Fibroblast of the aortic adventitia (primary cell): Measurements from ENCODE around the gene TRIM24. TPM values are rescaled to one million over a fixed set of nuclear protein-coding genes. Genes with fewer than 3 reads are reported as not detected.
"Not testable (repeated sequence)": the region's sequence is repeated elsewhere in the genome, so short reads cannot be mapped to it uniquely, and the experiment has no call there.

Experiments used
- DNase-seq: peaks from one replicate; pipeline ENCODE4 v3.0.0-alpha.2; 2010; ENCODE audit warnings: low read depth
- H3K4me3 ChIP-seq: 2 replicates; pipeline ENCODE4 v1.5.1; 2011; ENCODE audit warnings: low read depth, mild to moderate bottlenecking, control low read depth, low read length, moderate library complexity
- total RNA-seq: library from RNA; depleted of rRNA; stranded (reverse); fragments of >200 nt; gene quantifications from 2 replicates; pipeline ENCODE4 v1.2.3, GENCODE V29; 2012; ENCODE audit warnings: low replicate concordance
- TF ChIP-seq, protein P1 (sequence below): IDR thresholded peaks from 2 replicates; pipeline ENCODE4 v1.5.1; 2011; ENCODE audit warnings: mild to moderate bottlenecking, low read length, control low read depth, inconsistent platforms; ENCODE audit not compliant: insufficient read depth

TRIM24 gene
- 4.7 and 12.6 TPM in 2 replicates for total RNA-seq

DNA sequence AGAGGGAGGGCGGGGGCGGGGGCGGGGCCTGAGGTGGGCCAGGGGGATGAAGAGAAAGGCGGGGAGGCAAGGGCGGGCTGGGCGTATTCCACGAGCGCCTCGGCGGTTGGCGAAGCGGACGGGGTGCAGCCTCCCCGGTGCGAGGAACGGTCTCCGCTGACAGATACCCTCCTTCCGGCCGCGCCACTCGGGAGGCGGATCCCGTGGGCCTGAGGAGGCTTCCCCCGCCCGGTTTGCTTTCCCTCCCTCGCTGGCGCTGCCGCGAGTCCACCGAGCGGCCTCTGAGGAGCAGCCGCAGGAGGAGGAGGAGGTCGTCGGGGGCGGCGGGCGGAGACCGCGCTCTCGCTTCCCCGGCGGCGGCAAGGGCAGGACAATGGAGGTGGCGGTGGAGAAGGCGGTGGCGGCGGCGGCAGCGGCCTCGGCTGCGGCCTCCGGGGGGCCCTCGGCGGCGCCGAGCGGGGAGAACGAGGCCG lies at the start of gene TRIM24:
TSS of gene TRIM24 (plus strand) at position 84 of the 473 bp plus-strand sequence. CDS start at position 374, 290 bp downstream.
- peak; percentile 95 for DNase-seq
- TF ChIP-seq, protein P1, sequence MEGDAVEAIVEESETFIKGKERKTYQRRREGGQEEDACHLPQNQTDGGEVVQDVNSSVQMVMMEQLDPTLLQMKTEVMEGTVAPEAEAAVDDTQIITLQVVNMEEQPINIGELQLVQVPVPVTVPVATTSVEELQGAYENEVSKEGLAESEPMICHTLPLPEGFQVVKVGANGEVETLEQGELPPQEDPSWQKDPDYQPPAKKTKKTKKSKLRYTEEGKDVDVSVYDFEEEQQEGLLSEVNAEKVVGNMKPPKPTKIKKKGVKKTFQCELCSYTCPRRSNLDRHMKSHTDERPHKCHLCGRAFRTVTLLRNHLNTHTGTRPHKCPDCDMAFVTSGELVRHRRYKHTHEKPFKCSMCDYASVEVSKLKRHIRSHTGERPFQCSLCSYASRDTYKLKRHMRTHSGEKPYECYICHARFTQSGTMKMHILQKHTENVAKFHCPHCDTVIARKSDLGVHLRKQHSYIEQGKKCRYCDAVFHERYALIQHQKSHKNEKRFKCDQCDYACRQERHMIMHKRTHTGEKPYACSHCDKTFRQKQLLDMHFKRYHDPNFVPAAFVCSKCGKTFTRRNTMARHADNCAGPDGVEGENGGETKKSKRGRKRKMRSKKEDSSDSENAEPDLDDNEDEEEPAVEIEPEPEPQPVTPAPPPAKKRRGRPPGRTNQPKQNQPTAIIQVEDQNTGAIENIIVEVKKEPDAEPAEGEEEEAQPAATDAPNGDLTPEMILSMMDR: no peak

DNA sequence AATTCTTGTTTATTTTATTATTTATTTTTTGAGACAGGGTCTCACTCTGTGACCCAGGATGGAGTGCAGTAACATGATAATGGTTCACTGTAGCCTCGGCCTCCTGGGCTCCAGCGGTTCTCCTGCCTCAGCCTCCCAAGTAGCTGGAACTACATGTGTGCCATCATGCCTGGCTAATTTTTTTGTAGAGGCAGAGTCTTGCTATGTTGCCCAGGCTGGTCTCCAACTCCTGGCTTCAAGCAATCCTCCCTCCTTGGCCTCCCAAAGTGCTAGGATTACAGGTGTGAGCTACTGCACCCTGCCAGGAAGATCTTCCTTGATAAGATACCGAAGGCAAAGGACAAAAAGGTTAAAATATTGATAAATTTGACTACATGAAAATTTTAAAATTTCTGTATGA lies 48.0 kb upstream of the TRIM24 start:
- DNase-seq: not testable (repeated sequence)

More for the DNA sequence above, at the start of gene TRIM24:
- peak within 1 kb of the TSS; percentile 82 for H3K4me3 ChIP-seq

DNA sequence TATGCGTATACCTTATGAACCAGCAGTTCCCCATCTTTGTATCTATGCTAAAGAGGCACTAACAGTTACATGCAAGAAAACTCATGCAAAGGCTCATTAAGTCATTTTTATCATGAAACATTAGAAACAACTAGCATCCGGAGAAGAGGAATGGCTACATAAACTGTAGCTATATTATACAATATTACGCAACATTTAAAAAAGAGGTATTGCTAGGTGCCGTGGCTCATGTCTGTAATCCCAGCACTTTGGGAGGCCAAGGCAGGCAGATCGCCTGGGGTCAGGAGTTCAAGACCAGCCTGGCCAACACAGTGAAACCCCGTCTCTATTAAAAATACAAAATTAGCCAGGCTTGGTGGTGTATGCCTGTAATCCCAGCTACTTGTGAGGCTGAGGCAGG lies 47.1 kb upstream of the TRIM24 start:
- not testable (repeated sequence) for DNase-seq, H3K4me3 ChIP-seq

More for the DNA sequence above, 48.0 kb upstream of the TRIM24 start:
- H3K4me3 ChIP-seq: not testable (repeated sequence)

DNA sequence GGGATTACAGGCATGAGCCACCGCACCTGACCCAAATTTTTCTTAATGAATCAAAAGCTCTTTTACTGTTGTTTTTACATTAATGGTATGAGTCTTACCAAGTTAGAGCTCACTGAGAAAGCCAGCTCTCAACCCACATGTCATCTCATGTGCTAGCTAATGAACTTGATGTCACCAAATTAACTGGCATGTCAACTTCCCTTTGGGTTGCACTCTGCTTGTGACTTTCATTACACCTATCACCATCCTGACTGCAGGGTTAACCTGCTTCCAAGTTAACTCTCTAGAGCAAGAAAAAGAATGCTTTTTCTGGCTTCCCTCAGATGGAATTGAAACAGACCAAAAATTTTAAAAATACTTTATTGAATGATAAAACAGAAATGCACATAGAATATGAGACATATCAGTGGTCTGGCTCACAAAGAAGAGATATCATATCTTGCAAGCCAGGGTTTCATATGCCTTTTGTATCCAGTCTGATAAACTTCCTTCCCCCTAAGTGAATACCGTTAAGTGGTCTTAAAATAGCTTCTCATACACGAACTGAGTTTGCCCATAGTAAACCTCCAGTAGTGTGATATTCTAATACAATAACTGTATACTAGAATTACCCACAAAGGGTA lies 42.9 kb upstream of the TRIM24 start:
- TF ChIP-seq, protein P1: no peak
- DNase-seq: no peak

DNA sequence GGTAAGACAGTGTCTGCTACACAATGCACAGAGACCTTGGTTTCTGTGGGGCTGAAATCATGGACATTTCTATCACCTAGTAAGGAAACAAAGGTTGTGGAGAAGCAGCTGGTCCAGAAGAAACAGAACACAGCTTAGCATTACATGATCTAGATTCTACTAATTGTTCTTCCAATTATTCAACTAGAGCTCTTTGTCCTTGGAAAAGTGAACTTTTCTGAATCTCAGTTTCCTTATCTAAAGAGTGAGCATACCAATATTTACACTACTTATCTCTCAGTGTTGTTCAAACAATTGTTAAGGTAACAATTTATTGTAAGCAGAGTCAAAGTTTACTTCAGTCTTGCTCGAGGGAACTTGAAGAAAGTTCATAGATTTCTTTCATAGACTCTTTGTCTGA lies 42.3 kb upstream of the TRIM24 start:
- no peak for DNase-seq
- TF ChIP-seq, protein P1: no peak
- H3K4me3 ChIP-seq: no peak overlapping the region

More for the DNA sequence above, 42.9 kb upstream of the TRIM24 start:
- no peak overlapping the region for H3K4me3 ChIP-seq

DNA sequence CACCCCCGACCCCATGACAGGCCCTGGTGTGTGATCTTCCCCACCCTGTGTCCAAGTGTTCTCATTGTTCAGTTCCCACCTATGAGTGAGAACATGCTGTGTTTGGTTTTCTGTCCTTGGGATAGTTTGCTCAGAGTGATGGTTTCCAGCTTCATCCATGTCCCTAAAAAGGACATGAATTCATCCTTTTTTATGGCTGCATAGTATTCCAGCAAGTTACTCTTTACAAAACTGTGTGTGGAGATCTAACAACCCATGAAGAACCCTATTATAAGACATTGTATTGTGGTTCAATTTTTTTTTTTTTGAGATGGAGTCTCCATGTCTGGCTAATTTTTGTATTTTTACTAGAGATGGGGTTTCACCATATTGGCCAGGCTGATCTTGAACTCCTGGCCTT lies 41.7 kb upstream of the TRIM24 start:
- H3K4me3 ChIP-seq: not testable (repeated sequence)

DNA sequence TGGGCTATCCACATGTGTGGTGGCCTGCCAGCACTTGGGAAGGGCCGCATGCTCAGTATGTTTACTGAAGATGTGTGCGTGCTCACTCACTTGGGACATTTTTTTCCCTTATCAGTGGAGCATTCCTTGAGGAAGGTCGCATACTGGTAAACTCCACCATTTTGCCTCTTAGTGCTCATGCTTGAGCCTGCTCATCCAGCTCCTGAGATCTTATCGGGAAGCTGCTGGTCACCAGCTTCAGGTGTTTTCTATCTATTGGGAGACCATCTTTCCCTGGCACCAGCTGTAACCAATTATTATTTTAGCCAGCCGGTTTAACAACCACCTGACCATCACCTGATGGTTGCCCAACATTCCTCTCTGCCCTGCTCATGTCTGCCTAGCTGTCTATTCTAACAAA lies 35.0 kb upstream of the TRIM24 start:
- H3K4me3 ChIP-seq: no peak overlapping the region
- TF ChIP-seq, protein P1: no peak
- DNase-seq: no peak

More for the DNA sequence above, 41.7 kb upstream of the TRIM24 start:
- DNase-seq: not testable (repeated sequence)

DNA sequence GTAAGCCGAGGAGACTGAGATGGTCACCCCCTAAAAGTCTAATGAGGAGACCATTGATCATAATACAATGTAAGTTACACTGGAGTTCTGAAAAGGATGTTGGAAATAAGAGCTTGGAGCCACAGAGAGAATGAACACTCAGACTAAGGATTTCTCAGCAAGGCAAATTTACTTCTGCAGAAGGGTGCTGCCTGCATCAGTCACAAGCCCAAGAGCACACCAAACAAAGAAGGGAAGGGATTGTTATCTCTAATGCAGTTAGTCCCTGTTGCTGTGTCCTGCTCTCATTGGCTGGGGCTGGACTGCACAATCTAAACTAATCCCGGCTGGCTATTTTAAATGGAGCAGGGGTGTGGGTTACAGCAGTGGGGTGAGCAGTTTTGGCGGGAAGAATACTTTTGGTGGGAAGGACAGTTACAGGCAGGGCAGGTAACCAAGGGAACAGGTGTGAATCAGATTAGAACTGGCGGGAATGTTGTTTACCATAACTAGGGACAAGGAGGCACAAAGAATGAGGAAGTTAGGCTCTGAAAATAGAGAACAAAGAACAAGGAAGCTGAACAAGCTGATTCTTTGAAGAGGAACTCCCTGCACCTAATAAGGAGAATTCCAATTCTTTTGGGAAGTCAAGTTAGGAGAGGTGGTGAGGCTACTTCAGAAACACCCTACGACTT lies 30.3 kb upstream of the TRIM24 start:
- no peak for DNase-seq
- no peak overlapping the region for H3K4me3 ChIP-seq
- TF ChIP-seq, protein P1: no peak
